HG03432 (cell line): Measurements from ENCODE around the gene CDK2.
A peak's percentile ranks its signal among the peaks of the same experiment; 100 is the strongest.
"Not testable (repeated sequence)": the region's sequence is repeated elsewhere in the genome, so short reads cannot be mapped to it uniquely, and the experiment has no call there.

Experiments used
- ATAC-seq: cut with Tn5 transposase; IDR thresholded peaks from one replicate; pipeline ENCODE4 v1.9.1; 2021; ENCODE audit warnings: mild to moderate bottlenecking, moderate library complexity; ENCODE audit not compliant: unreplicated experiment

The CDK2 gene

DNA sequence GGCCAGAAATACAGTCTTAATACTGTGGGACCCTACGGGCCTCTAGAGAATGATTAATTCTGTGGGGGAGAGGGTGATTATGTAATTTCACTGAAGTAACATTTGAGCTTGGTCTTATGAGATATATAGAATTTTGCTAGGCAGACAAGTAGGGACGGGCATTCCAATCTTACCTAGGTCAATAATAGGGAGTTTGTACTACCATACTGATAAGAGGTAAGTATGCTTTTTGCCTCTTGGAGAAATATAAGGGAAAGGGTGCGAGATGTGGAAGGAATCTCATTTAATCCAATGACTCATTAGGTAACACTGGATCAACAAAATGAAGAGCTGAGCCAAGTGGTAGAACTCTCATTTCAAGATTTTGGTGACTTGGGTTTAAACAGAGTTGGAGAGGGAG, 12.4 kb downstream of the CDK2 start:
- no peak for ATAC-seq

DNA sequence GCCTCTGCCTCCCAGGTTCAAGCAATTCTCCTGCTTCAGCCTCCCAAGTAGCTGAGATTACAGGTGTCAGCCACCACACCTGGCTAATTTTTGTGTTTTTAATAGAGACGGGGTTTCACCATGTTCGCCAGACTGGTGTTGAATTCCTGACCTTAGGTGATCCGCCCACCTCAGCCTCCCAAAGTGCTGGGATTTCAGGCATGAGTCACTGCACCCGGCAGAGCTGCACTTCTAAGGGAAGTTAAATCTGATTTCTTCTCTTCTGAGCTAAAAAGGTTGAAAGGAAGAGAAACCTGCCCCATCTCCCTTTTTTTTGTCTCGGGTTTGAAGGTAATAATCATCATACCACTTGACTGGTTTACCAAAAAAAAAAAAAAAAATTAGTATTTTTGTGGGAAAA, 15.3 kb downstream of the CDK2 start:
- not testable (repeated sequence) for ATAC-seq

DNA sequence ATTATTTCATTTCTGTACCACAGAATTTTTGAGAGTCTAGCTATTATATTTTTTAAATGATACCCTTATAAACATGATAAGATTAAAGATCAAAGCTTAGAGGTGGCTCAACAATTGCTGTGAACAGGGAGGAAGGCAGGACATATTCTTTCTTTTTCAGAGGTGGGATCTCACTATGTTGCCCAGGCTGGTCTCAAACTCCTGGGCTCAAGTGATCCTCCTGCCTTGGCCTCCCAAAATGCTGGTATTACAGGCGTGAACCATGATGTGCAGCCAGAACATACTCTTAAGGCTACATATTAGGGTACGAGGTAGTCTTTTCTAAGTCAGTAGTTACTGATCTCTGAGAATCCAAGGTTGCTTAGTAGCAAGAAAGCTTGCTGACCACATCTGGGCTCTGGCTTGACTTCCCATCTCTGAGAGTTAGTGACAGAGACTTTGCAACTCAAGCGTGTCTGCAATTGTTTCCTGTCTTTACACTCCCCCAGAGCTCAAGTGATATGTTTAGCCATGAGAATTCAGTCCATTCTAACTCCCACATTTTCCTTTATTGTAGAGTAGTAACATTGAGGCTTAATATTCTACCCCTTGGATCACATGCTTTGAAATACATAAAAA, 15.8 kb downstream of the CDK2 start:
- ATAC-seq = peak; percentile 91

DNA sequence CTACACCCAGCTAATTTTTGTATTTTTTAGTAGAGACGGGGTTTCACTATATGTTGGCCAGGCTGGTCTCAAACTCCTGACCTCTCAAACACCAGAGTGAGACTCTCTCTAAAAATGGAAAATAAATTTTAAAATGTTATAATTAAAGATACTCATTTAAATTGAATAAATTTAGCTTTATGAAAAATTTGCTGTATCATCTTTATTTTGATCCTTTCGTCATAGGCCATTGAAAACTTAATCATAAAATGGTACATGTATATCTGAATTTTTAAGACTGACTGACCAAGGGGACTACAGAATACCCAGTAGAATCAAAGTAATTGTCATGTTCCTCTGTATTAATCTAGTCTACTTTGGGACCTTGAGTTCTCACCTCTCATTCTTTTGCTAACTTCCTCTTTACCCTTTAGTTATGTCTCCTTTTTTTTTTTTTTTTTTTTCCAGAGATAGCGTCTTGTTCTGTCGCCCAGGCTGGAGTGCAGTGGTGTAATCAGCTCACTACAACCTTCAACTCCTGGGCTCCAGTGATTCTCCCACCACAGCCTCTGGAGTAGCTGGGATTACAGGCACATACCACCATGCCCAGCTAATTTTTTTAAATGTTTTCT, 16.7 kb downstream of the CDK2 start:
- ATAC-seq = no peak

DNA sequence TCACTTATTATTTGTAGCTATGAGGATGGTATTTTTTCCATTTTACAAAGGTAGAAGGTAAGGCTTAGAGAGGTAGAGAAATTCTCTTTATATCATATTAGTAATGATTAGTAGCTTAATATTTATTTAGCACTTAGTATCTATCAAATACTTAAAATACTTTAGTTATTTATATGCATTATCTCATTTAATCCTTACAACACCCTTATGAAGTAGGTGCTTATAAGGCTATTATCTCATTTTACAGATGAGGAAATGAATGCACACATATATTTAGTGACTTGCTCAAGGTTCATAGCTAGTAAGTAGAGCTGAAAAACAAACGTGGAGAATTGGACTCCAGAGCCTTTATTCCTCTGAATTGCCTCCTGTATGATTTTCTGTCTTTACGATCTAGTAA, 18.2 kb downstream of the CDK2 start:
- no peak for ATAC-seq

DNA sequence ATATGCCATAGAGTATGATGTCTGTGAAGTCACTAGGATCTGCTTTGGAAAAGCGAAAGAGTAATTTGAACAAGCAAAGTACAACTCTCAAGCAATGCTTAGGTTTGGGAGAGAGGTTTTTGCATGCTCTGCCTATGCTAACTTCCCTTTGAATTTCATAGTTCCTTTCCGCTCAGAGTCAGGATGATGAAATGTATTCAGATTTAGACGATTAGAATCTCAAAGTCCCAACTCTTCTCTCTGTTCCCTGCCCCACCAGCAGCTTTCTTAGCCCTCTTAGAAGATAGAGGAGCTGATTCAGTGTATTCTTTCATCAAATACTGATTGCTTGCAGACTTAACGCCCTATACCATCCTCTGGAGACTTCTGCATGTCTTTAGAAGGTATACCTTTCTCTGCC, 18.7 kb downstream of the CDK2 start:
- no peak for ATAC-seq

DNA sequence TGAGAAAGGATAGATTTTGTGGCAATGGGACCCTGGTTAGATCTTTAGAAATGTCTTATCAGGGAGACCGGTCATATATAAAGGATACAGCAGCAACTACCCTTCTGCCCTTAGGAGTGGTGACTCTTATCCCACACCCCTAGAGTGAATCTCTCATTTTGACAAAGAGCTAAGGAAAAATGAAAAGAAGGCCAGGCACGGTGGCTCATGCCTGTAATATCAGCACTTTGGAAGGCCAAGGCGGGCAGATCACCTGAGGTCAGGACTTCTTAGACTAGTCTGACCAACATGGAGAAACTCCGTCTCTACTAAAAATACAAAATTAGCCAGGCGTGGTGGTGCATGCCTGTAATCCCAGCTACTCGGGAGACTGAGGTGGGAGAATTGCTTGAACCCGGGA, 19.3 kb downstream of the CDK2 start:
- ATAC-seq = not testable (repeated sequence)

DNA sequence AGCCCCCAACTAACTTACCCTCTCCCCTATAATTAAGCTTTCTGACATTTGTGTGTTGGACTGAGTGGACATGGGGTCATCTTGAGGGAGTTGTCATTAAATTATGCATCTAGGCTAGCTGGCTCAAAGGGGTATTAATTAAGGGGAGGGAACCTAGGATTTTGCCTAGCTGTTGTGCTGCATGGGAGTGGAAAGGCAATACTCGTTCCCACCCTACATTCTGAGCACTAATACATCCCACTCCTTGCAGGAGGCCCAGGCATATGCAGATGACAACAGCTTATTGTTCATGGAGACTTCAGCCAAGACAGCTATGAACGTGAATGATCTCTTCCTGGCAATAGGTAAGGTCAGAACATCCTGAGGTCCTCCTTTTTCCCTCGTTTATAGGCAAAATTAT, 24.5 kb downstream of the CDK2 start:
- no peak for ATAC-seq

DNA sequence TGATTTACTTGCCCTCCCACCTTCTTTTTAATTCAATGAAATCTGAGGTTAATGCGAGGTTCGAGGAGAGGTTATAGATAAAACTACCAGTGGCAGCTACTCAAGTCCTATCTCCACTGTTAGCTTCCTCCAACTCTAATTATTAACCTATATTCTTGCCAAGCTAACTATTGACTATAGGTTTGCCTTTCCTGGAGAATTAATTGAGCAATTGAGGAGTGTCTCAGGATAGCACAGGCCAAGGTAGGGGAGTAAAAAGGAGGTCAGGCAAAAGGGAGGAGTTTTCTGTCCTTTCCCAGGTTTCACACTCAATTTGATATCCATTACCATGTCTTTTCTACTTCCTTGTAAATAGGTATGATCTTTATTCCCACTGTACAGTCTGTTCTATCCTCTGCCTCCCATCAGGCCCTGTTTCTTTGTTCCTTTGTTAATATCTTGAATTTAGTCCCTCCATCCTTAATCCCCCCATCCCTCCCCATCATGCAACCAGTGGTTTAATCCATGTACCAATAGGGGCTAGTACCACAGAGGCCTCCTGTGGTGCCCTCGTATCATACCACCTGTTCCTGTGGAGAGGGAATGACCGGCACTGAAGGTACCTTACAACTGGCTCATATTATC, 26.7 kb downstream of the CDK2 start:
- no peak for ATAC-seq

DNA sequence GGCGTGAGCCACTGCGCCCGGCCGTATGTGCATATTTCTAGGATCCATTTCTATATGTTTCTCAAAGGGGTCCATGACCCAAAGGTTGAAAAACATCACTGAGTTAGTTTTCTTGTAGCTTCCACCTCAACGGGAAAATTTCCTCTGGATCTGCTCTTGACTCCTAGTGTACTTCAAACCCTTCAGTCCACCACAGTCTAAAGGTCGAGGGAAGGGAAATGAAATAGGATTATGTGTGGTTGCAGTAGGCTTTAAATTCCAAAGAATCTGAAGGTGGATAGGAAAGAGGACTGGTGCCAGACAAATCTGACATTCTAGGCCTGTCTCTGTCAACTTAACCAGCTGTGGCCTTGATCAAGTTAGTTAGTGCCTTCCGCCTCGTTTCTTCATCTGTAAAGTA, 28.7 kb downstream of the CDK2 start:
- ATAC-seq = no peak

DNA sequence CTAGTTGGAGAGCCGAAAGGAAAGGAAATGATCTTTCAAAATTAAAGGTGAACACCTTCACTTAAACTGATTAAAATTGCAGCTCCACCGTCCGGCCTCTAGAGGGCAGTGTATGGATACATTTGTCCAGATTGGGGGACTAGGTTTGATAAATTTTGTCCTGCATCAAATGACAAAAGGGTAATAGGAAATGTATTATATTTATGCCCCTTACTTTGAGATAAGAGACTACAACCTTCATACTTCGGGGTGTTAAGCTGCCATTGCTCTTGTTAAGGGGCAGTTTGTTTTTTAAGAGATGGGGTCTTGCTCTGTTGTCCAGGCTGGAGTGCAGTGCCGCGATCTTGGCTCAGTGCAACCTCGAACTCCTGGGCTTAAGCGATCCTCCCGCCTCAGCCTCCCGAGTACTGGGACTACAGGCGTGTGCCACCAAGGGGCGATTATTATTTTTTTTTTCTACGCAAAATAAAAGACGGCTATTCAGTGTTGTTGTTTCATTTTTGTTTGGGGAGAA, 29.6 kb downstream of the CDK2 start:
- no peak for ATAC-seq

DNA sequence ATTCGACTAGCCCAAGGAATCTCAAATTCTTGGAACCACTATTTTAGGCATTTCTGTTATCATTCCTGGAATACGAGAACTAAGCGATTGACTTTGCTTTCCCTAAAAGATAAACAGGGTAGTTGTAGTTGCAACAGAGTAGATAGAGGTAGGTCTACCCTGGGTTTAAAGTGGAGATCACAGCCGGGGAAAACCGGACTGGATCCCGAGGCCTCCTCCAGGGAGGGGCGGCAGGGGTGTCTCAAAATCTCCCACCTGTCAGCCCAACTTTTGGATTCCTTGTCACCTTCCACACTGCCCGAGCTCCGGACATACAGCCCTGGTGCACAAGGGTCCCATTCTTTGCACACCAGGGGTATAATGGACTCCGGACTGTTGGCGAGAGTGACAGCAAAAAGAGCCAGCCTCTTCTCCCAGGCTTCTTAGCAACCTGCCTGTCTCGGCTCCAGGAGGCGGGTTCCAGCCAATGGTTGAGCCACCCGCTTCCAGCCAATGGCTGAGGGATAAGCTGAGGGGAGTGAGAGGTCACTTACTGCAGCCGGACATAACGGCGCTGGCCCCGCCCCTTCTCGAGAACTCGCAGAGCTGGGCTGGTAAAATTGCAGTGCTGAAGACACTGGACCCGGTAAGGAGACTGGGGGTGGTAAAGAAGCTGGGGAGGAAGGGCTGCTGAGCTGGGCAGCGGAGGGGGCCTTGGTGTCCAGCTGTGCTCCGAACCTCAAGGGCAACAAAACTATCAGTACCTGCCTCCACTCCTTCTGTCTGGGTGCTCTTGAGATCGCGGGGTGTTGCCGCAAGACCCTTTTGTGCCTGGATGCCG, 30.3 kb downstream of the CDK2 start, which contains the start of gene SUOX:
SUOX (plus strand) TSS at position 562 of the 820 bp plus-strand sequence. CDS start 4,946 bp downstream, outside the sequence.
- peak; percentile 99 for ATAC-seq

DNA sequence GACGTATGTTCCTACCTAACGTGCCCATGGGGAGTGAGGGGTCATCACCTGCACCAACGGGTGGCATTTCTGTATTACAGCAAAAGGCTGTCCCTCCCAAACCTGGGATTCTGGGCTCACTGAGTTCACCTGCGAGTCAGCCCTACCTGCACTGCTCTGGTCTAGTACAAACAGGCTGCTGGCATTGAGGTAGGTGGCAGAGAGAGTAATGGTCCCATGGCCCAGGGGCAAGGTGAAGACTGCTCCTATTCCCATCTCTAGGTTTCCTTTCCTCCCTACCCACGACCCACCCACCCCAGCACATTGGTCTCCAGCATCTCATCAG, 30.9 kb downstream of the CDK2 start:
- no peak for ATAC-seq

DNA sequence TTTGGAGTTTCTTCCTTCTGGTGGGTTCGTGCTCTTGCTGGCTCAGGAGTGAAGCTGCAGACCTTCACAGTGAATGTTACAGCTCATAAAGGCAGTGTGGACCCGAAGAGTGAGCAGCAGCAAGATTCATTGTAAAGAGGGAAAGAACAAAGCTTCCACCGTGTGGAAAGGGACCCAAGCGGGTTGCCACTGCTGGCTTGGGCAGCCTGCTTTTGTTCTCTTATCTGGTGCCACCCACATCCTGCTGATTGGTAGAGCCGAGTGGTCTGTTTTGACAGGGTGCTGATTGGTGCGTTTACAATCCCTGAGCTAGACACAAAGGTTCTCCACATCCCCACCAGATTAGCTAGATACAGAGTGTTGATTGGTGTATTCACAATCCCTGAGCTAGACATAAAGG, 32.9 kb downstream of the CDK2 start:
- not testable (repeated sequence) for ATAC-seq

DNA sequence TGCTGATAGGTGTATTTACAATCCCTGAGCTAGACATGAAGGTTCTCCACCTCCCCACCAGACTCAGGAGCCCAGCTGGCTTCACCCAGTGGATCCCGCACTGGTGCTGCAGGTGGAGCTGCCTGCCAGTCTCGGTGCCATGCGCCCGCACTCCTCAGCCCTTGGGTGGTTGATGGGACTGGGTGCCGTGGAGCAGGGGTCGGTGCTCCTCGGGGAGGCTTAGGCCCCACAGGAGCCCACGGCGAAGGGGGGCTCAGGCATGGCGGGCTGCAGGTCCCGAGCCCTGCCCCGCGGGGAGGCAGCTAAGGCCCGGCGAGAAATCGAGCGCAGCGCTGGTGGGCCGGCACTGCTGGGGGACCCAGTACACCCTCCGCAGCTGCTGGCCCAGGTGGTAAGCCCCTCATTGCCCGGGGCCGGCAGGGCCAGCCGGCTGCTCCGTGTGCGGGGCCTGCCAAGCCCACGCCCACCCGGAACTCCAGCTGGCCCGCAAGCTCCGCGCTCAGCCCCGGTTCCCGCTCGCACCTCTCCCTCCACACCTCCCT, 33.4 kb downstream of the CDK2 start:
- not testable (repeated sequence) for ATAC-seq

DNA sequence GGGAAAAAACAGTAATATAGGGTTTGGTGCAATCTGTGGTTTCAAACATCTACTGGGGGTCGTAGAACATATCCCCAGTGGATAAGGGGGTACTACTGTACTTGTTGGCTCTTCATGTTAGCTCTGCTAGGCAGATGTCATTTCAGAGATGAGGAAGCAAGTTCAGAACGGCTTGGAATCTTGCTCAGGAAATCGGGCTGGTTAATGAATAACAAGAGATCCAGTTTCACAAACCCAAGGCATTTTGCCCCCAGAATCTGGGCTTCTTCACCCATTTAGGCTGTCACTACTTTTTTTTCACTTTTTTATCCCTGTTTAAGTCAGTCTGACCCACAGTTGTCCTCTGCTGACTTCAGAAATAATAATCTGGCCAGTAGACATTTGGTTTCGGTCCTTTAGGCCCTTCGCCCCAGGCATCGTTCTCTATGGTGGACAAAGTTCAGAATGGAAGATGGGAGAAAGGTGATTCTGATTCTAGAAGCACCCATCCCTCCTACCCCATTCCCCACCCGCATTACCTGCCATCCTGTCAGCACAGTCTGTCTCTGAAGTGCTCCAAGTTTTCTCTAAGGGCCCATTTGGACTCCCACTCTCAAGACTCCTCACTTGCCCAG, 35.0 kb downstream of the CDK2 start:
- ATAC-seq = no peak

DNA sequence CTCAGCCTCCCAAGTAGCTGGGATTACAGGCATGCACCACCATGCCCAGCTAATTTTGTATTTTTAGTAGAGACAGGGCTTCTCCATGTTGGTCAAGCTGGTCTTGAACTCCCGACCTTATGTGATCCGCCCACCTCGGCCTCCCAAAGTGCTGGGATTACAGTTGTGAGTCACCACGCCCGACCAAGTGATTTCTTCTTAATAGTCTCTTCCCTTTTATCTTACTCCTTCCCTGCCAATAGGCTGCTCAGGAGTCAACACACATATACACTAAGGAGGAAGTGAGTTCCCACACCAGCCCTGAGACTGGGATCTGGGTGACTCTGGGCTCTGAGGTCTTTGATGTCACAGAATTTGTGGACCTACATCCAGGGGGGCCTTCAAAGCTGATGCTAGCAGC, 36.7 kb downstream of the CDK2 start:
- not testable (repeated sequence) for ATAC-seq

DNA sequence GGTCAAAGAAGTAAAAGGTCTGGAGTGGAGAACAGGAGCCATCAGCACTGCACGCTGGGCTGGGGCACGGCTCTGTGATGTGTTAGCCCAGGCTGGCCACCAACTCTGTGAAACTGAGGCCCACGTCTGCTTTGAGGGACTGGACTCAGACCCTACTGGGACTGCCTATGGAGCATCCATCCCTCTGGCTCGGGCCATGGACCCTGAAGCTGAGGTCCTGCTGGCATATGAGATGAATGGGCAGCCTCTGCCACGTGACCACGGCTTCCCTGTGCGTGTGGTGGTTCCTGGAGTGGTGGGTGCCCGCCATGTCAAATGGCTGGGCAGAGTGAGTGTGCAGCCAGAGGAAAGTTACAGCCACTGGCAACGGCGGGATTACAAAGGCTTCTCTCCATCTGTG, 37.6 kb downstream of the CDK2 start:
- no peak for ATAC-seq

DNA sequence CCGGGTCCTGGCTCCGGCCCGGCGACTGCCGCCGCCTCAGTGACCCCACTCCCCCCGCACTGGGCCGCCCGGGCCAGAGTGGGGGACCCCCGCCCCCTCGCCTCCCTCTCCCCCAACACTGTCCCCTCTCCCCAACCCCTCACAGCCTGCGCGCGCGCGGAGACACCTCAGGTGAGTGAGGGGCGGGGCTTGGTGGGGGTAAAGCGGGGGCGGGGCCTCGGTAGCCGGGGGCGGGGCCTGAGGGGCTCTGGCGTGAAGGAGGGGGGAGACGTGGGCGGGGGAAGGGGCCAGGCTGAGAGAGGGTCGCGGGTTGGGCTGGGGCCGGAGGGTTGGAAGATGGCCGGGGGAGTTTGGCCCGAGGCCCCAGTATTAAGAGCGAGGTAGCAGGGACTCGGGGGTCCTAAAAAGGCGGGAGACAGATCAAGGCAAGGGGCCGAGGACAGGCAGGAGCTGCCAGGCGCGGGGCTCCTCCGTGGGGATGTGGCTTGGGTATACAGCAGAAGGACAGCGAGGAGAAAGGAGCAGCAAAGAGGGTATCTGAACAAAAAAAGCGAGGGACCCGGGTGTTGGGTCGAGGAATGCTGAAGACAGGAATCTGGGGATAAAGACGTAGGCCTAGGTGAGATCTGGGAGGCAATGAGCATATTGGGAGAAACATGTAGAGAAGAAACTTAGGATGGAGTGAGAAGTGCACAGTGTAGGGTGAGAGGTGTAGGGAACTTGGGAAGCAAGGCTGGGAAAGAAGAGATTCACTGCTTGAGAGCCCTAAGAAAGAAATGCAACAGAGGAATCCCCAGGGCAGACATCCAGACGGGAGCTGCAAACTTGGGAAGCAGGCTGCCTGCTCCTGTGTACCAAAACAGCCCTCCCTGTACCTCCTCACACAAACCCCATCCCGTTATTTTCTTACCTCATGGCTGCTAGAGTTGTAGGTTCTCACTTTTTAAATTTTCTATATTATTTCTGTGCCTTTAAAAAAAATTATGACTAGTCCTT, 41.2 kb downstream of the CDK2 start:
- peak; percentile 54 for ATAC-seq
